DND-41 (cell line): ENCODE measurements around the gene DNM3.

Experiments used
- ATAC-seq: fragments of 200-7000 bp; cut with Tn5 transposase; 3 replicates; pipeline ENCODE4 v1.9.1; 2021; ENCODE audit warnings: low read depth; ENCODE audit not compliant: insufficient read depth
- DNase-seq: peaks from one replicate; pipeline ENCODE4 v3.0.0-alpha.2; 2020
- H2AFZ ChIP-seq: 2 replicates; pipeline ENCODE4 v1.6.0; 2012; ENCODE audit warnings: low read depth, low read length
- H3K27ac ChIP-seq: 2 replicates; pipeline ENCODE4 v1.5.1; 2012; ENCODE audit warnings: low read length, inconsistent platforms
- H3K27me3 ChIP-seq: fragments of 200-600 bp; sonication (generic); 2 replicates; pipeline ENCODE4 v1.6.0; 2012; ENCODE audit warnings: low read length, mild to moderate bottlenecking, inconsistent platforms; ENCODE audit not compliant: insufficient read depth, poor library complexity
- H3K36me3 ChIP-seq: 2 replicates; pipeline ENCODE4 v1.5.1; 2012; ENCODE audit warnings: low read length, inconsistent platforms; ENCODE audit not compliant: insufficient read depth
- H3K4me1 ChIP-seq: 2 replicates; pipeline ENCODE4 v1.5.1; 2012; ENCODE audit warnings: mild to moderate bottlenecking, low read length; ENCODE audit not compliant: insufficient read depth
- H3K4me2 ChIP-seq: 2 replicates; pipeline ENCODE4 v1.6.0; 2012; ENCODE audit warnings: mild to moderate bottlenecking, moderate library complexity, low read length, inconsistent platforms; ENCODE audit not compliant: insufficient read depth
- H3K4me3 ChIP-seq, 2 experiments: fragments of 200-600 bp in 1 of 2; shearing (Covaris generic) in 1 of 2; 2 replicates each; pipeline ENCODE4 v1.5.1; 2012 to 2016; ENCODE audit warnings: inconsistent platforms in 2 of 2, low read length in 2 of 2, mild to moderate bottlenecking in 2 of 2, low read depth in 1 of 2, moderate library complexity in 1 of 2
- H3K79me2 ChIP-seq: 2 replicates; pipeline ENCODE4 v1.6.0; 2012; ENCODE audit warnings: low read length, inconsistent platforms; ENCODE audit not compliant: insufficient read depth
- H3K9ac ChIP-seq: 2 replicates; pipeline ENCODE4 v1.6.0; 2012; ENCODE audit warnings: low read depth, mild to moderate bottlenecking, inconsistent platforms, low read length, moderate library complexity
- H3K9me3 ChIP-seq: 2 replicates; pipeline ENCODE4 v1.5.1; 2012; ENCODE audit warnings: low read length, moderate library complexity, mild to moderate bottlenecking, inconsistent platforms; ENCODE audit not compliant: insufficient read depth, severe bottlenecking
- H4K20me1 ChIP-seq: 2 replicates; pipeline ENCODE4 v1.6.0; 2012; ENCODE audit warnings: low read length; ENCODE audit not compliant: insufficient read depth
- CTCF ChIP-seq: IDR thresholded peaks from 2 replicates; pipeline ENCODE4 v1.5.1; 2012; ENCODE audit warnings: borderline replicate concordance, low read length, moderate library complexity, mild to moderate bottlenecking; ENCODE audit not compliant: poor library complexity, severe bottlenecking; ENCODE audit errors: extremely low read depth
- EZH2 ChIP-seq: IDR thresholded peaks from 3 replicates; pipeline ENCODE4 v1.6.1; 2012; ENCODE audit warnings: borderline replicate concordance, low read depth, mild to moderate bottlenecking, moderate library complexity, low read length, inconsistent platforms; ENCODE audit not compliant: severe bottlenecking

Gene DNM3

GRCh38 chr1:172105230-172105629, 263.9 kb downstream of the DNM3 start:
- Histone ChIP-seq H4K20me1 (no peaks in the 10 kb centered on the region), H3K36me3 (no peaks in the 10 kb centered on the region), H3K4me2 (no peak overlapping the region), H3K27ac (no peak overlapping the region), H3K4me3 (no peak overlapping the region), H3K27me3 (peaks cover 4% of the 10 kb centered on the region), H3K4me1 (no peaks in the 10 kb centered on the region), H3K9ac (no peak overlapping the region), H2AFZ (no peak overlapping the region), H3K79me2 (no peaks in the 10 kb centered on the region), H3K9me3 (no peaks in the 10 kb centered on the region)
- TF ChIP-seq EZH2 = no peak
- TF ChIP-seq CTCF = no peak
- no peak for DNase-seq
- ATAC-seq = no peak

- Histone ChIP-seq H3K9me3 (no peaks in the 10 kb centered on the region), H3K27ac (no peak overlapping the region), H3K4me2 (no peak overlapping the region), H3K4me3 (no peak overlapping the region), H3K4me1 (no peaks in the 10 kb centered on the region), H2AFZ (no peak overlapping the region), H4K20me1 (no peaks in the 10 kb centered on the region), H3K9ac (no peak overlapping the region), H3K79me2 (no peaks in the 10 kb centered on the region), H3K36me3 (no peaks in the 10 kb centered on the region), H3K27me3 (peaks cover 8% of the 10 kb centered on the region)
- DNase-seq (no peak), ATAC-seq (no peak)
- TF ChIP-seq EZH2 (no peak), CTCF (no peak)
Observed at GRCh38 chr1:172107316-172107975, 266.1 kb downstream of the DNM3 start.

GRCh38 chr1:172108161-172108893, 267.0 kb downstream of the DNM3 start:
- Histone ChIP-seq H3K9ac (no peak overlapping the region), H3K4me2 (no peak overlapping the region), H3K4me3 (no peak overlapping the region), H3K27ac (no peak overlapping the region), H3K4me1 (no peaks in the 10 kb centered on the region), H3K79me2 (no peaks in the 10 kb centered on the region), H4K20me1 (no peaks in the 10 kb centered on the region), H3K9me3 (no peaks in the 10 kb centered on the region), H2AFZ (no peak overlapping the region), H3K27me3 (peaks cover 8% of the 10 kb centered on the region), H3K36me3 (no peaks in the 10 kb centered on the region)
- DNase-seq (no peak), ATAC-seq (no peak)
- TF ChIP-seq CTCF = no peak
- TF ChIP-seq EZH2 = no peak
